GM23338 (cell line): ENCODE measurements around the gene MED7.

Experiments used
- CREB1 ChIP-seq: fragments of 250-450 bp; sonication (Bioruptor Pico); IDR thresholded peaks from 2 replicates; pipeline ENCODE4 v1.5.0; 2020; ENCODE audit warnings: low read depth, mild to moderate bottlenecking, moderate library complexity
- CTCF ChIP-seq, 2 experiments: fragments of 200-600 bp in 1 of 2; sonication (generic) in 1 of 2; conservative IDR thresholded peaks; 2 replicates each; pipeline versions ENCODE4 v1.5.1 to v1.6.1; 2016 to 2017; ENCODE audit warnings: antibody characterized with exemption in 2 of 2, low read depth in 2 of 2, mild to moderate bottlenecking in 2 of 2, moderate library complexity in 1 of 2
- ETS1 ChIP-seq: IDR thresholded peaks from 2 replicates; pipeline ENCODE4 v1.6.1; 2016; ENCODE audit warnings: antibody characterized with exemption
- EZH2 ChIP-seq: fragments of 200-600 bp; sonication (generic); IDR thresholded peaks from one replicate; pipeline ENCODE4 v1.8.0; 2017; ENCODE audit warnings: antibody characterized with exemption, mild to moderate bottlenecking, low read depth; ENCODE audit not compliant: unreplicated experiment
- EZH2phosphoT487 ChIP-seq: fragments of 200-600 bp; sonication (generic); IDR thresholded peaks from one replicate; pipeline ENCODE4 v1.8.1; 2018; ENCODE audit warnings: antibody characterized with exemption; ENCODE audit not compliant: unreplicated experiment
- JUNB ChIP-seq: IDR thresholded peaks from one replicate; pipeline ENCODE4 v1.6.1; 2016; ENCODE audit warnings: antibody characterized with exemption; ENCODE audit not compliant: unreplicated experiment
- POLR2AphosphoS5 ChIP-seq: IDR thresholded peaks from 2 replicates; pipeline ENCODE4 v1.6.1; 2016; ENCODE audit warnings: antibody characterized with exemption, low read depth
- REST ChIP-seq: IDR thresholded peaks from one replicate; pipeline ENCODE4 v1.6.1; 2018; ENCODE audit warnings: antibody characterized with exemption; ENCODE audit not compliant: unreplicated experiment
- ZNF114 ChIP-seq: fragments of 250-450 bp; sonication (Bioruptor Pico); IDR thresholded peaks from 2 replicates; pipeline ENCODE4 v1.5.0; 2020; ENCODE audit warnings: mild to moderate bottlenecking, moderate library complexity
- ZNF331 ChIP-seq: fragments of 250-450 bp; sonication (Bioruptor Pico); IDR thresholded peaks from 2 replicates; pipeline ENCODE4 v1.5.0; 2020; ENCODE audit warnings: low read depth, mild to moderate bottlenecking, moderate library complexity
- ZNF462 ChIP-seq: fragments of 250-450 bp; sonication (Bioruptor Pico); IDR thresholded peaks from 2 replicates; pipeline ENCODE4 v1.5.0; 2020; ENCODE audit warnings: mild to moderate bottlenecking, moderate library complexity

- TF ChIP-seq EZH2 (no peak), EZH2phosphoT487 (no peak), CTCF (conservative IDR thresholded peaks at IDR 0.05; ENCODE audit: low read depth in 2 of 2) (no peak), POLR2AphosphoS5 (no peak), REST (no peak), ETS1 (no peak), ZNF114 (CRISPR knock-in tag) (no peak), CREB1 (no peak), ZNF462 (CRISPR knock-in tag) (no peak), ZNF331 (CRISPR knock-in tag) (no peak), JUNB (no peak)
Observed at GRCh38 chr5:157100140-157100679, 42.5 kb downstream of the MED7 start.
